OCI-LY1 (cell line): ENCODE data around the gene SLC4A5.

Experiments
- EZH2 ChIP-seq: fragments of 200-600 bp; sonication (generic), shearing (Covaris generic); IDR thresholded peaks from 2 replicates; pipeline ENCODE4 v1.8.0; 2017; ENCODE audit warnings: borderline replicate concordance, mixed run types, mild to moderate bottlenecking, antibody characterized with exemption, low read length, moderate library complexity, mixed read lengths
- TF ChIP-seq, protein P1 (sequence below): fragments of 200-600 bp; sonication (generic), shearing (Covaris generic); IDR thresholded peaks from 2 replicates; pipeline ENCODE4 v1.5.1; 2017; ENCODE audit warnings: mild to moderate bottlenecking, antibody characterized with exemption, low read length, moderate library complexity, mixed read lengths

DNA sequence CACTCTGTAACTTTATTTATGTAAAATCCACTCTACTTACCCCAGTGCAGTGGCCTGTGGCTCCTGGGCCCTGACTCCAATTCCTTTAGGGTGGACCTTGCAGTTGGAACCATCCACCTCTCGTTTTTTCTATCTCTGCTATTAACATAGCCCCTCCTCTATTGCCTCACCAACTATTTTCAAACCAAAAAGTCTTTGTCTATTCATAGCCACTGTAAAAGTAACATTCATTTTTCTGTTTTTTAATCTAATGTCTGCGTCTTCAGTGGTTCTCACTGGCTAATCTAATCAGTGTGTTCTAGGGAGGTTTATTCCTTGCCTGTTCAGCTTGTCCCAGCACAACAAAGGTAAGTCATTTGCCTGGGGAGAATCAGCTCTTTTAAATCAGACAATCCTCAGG, at the start of gene SLC4A5:
- TF ChIP-seq, protein P1, sequence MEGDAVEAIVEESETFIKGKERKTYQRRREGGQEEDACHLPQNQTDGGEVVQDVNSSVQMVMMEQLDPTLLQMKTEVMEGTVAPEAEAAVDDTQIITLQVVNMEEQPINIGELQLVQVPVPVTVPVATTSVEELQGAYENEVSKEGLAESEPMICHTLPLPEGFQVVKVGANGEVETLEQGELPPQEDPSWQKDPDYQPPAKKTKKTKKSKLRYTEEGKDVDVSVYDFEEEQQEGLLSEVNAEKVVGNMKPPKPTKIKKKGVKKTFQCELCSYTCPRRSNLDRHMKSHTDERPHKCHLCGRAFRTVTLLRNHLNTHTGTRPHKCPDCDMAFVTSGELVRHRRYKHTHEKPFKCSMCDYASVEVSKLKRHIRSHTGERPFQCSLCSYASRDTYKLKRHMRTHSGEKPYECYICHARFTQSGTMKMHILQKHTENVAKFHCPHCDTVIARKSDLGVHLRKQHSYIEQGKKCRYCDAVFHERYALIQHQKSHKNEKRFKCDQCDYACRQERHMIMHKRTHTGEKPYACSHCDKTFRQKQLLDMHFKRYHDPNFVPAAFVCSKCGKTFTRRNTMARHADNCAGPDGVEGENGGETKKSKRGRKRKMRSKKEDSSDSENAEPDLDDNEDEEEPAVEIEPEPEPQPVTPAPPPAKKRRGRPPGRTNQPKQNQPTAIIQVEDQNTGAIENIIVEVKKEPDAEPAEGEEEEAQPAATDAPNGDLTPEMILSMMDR = no peak
- TF ChIP-seq EZH2 = no peak
